Measurements from ENCODE around the gene UQCR10. TPM values are rescaled to one million over a fixed set of nuclear protein-coding genes. Genes with fewer than 3 reads are reported as not detected.

The UQCR10 gene
- total RNA-seq, 1 experiment from 2014 or later = 119 TPM

DNA sequence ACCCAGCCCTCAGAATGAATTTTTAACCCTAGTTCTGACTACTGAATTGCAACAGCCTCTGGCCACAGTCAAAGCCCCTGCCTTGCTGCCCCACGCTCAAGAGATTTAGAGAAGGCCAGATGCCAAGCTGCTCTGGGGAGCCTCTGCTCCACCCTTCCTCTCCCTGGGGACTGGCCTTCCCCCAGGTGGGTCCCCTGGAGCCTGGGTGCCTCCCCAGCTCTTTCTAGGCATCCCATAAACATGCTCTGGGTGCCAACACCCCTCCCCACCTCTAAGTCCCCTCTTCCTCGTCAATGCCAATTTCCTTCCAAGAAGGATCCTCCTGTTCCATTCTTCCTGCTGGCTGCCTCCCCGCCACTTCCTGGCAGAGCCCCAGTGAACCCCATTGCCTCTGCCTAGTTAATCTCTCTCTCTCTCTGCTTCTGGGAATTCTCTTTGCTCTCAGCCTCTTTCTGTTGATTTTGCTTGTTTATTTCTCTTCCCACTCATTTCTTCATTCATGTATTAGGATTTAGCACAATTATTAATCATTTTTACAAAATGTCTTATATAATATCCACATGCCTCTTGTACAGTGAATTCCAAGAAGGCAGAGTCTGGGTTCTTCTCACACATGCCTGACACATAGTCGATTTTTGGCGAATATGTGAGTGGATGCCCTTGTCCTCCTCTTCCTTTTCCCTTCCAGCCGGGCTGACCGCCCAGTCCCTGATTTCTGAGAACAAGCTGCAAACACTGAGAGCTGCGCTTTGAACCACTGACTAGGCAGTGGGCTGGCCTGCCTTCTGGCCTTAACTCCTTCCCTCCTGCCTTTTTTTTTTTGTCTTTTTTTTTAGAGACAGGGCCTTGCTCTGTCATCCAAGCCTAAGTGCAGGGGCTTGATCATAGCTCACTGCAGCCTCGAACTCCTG, 17.5 kb downstream of the UQCR10 start:
- Histone ChIP-seq H3K27me3 (replicated peaks; ENCODE audit: insufficient read depth, low read depth, low read length, poor library complexity) (no peaks in the 10 kb centered on the region), H3K4me1 (ENCODE audit: insufficient read depth, low read length, poor library complexity, severe bottlenecking) (peaks cover 9% of the 10 kb centered on the region), H3K27ac (ENCODE audit: low read depth, low read length, poor library complexity, severe bottlenecking) (no peak overlapping the region), H3K4me3 (ENCODE audit: low read depth, low read length, poor library complexity, severe bottlenecking) (no peak overlapping the region), H3K36me3 (ENCODE audit: insufficient read depth, low read length, poor library complexity, severe bottlenecking) (peaks cover 6% of the 10 kb centered on the region), H3K9me3 (ENCODE audit: low read depth, low read length, poor library complexity, severe bottlenecking) (no peaks in the 10 kb centered on the region)
- ChIA-PET POLR2A (ENCODE audit: low non-redundant PET) (no interaction called here), CTCF (no interaction called here)
- TF ChIP-seq EZH2 (IDR thresholded peaks at IDR 0.05; ENCODE audit: borderline replicate concordance, low read depth, low read length, poor library complexity, severe bottlenecking) = no peak
- TF ChIP-seq, protein P1, sequence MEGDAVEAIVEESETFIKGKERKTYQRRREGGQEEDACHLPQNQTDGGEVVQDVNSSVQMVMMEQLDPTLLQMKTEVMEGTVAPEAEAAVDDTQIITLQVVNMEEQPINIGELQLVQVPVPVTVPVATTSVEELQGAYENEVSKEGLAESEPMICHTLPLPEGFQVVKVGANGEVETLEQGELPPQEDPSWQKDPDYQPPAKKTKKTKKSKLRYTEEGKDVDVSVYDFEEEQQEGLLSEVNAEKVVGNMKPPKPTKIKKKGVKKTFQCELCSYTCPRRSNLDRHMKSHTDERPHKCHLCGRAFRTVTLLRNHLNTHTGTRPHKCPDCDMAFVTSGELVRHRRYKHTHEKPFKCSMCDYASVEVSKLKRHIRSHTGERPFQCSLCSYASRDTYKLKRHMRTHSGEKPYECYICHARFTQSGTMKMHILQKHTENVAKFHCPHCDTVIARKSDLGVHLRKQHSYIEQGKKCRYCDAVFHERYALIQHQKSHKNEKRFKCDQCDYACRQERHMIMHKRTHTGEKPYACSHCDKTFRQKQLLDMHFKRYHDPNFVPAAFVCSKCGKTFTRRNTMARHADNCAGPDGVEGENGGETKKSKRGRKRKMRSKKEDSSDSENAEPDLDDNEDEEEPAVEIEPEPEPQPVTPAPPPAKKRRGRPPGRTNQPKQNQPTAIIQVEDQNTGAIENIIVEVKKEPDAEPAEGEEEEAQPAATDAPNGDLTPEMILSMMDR (conservative IDR thresholded peaks at IDR 0.05; ENCODE audit: low read depth, low read length) = no peak
- intact Hi-C loops (cut with micrococcal nuclease; ENCODE audit: unreplicated experiment) = loop anchor here (5.0 kb wide), 1 partner anchor 147 kb away; no protein-coding TSS in a partner anchor
- DNase-seq (ENCODE audit: low spot score) = no peak
- no TSS peak for BruUV-seq (replicated peaks)

DNA sequence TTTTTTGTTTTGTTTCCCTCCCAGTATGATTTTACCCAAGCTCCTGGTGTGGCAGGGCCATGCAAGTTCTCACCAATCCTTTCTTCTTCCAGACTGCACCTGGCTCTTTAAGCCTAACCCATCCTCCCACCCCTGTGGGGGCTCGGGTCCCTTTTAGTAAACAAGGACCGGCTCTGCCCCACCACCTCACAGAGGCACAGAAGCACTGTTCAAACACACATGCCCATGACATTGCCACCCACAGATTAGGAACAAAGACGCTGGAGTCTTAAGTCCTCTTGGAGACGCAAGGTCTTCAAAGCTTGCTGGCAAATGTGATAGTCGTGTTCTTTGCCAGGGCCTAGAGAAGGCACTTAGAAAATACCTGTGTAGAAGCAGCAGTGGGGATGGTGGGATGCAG, 18.9 kb downstream of the UQCR10 start:
- Histone ChIP-seq H3K9me3 (ENCODE audit: low read depth, low read length, poor library complexity, severe bottlenecking) (no peaks in the 10 kb centered on the region), H3K4me3 (ENCODE audit: low read depth, low read length, poor library complexity, severe bottlenecking) (no peak overlapping the region), H3K27ac (ENCODE audit: low read depth, low read length, poor library complexity, severe bottlenecking) (no peak overlapping the region), H3K36me3 (ENCODE audit: insufficient read depth, low read length, poor library complexity, severe bottlenecking) (peaks cover 10% of the 10 kb centered on the region), H3K4me1 (ENCODE audit: insufficient read depth, low read length, poor library complexity, severe bottlenecking) (peaks cover 9% of the 10 kb centered on the region), H3K27me3 (replicated peaks; ENCODE audit: insufficient read depth, low read depth, low read length, poor library complexity) (no peaks in the 10 kb centered on the region)
- intact Hi-C loops (cut with micrococcal nuclease; ENCODE audit: unreplicated experiment) = no loop called here
- DNase-seq (ENCODE audit: low spot score) = no peak
- ChIA-PET POLR2A (ENCODE audit: low non-redundant PET) (no interaction called here), CTCF (no interaction called here)
- no TSS peak for BruUV-seq (replicated peaks)
- no peak for TF ChIP-seq EZH2 (IDR thresholded peaks at IDR 0.05; ENCODE audit: borderline replicate concordance, low read depth, low read length, poor library complexity, severe bottlenecking)
- TF ChIP-seq, protein P1 (conservative IDR thresholded peaks at IDR 0.05; ENCODE audit: low read depth, low read length) = no peak

DNA sequence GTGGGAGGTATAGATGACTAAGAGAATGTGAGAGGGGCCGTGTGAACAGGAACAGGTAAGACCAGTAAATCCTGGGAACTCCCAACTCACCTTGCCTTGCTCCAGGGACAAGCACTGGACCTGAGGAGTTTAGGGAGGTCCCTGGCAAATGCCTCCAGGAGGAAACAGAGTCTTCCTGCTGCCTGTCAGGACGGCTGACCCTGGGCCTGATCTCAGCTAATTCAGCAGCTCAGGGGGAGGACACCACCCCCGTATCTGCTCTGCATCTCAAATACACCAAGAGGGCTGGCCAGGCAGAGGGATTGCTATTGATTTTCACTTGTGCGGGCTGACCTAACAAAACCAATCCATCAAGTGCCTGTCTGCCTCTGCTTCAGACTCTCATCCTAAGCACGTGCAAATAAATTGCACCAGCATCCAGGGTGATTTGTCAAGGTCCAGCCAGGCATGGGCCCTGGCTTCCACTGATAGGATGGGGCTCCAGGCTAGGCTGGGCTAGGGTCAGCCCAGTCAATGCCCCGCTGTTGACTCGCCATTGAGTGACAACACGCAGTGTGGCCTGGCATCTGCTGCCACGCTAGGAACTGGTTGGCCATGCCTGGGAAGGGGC, 20.3 kb downstream of the UQCR10 start:
- ChIA-PET POLR2A (ENCODE audit: low non-redundant PET) (no interaction called here), CTCF (no interaction called here)
- Histone ChIP-seq H3K4me1 (ENCODE audit: insufficient read depth, low read length, poor library complexity, severe bottlenecking) (peaks cover 9% of the 10 kb centered on the region), H3K9me3 (ENCODE audit: low read depth, low read length, poor library complexity, severe bottlenecking) (no peaks in the 10 kb centered on the region), H3K36me3 (ENCODE audit: insufficient read depth, low read length, poor library complexity, severe bottlenecking) (peaks cover 17% of the 10 kb centered on the region), H3K4me3 (ENCODE audit: low read depth, low read length, poor library complexity, severe bottlenecking) (no peak overlapping the region), H3K27ac (ENCODE audit: low read depth, low read length, poor library complexity, severe bottlenecking) (no peak overlapping the region), H3K27me3 (replicated peaks; ENCODE audit: insufficient read depth, low read depth, low read length, poor library complexity) (no peaks in the 10 kb centered on the region)
- no peak for DNase-seq (ENCODE audit: low spot score)
- TF ChIP-seq, protein P1 (conservative IDR thresholded peaks at IDR 0.05; ENCODE audit: low read depth, low read length) = no peak
- TF ChIP-seq EZH2 (IDR thresholded peaks at IDR 0.05; ENCODE audit: borderline replicate concordance, low read depth, low read length, poor library complexity, severe bottlenecking) = no peak
- intact Hi-C loops (cut with micrococcal nuclease; ENCODE audit: unreplicated experiment) = no loop called here
- no TSS peak for BruUV-seq (replicated peaks)
